ENCODE measurements around the gene RIPPLY2.
"Not testable (repeated sequence)": the region's sequence is repeated elsewhere in the genome, so short reads cannot be mapped to it uniquely, and the experiment has no call there.

Gene RIPPLY2, protein sequence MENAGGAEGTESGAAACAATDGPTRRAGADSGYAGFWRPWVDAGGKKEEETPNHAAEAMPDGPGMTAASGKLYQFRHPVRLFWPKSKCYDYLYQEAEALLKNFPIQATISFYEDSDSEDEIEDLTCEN

DNA sequence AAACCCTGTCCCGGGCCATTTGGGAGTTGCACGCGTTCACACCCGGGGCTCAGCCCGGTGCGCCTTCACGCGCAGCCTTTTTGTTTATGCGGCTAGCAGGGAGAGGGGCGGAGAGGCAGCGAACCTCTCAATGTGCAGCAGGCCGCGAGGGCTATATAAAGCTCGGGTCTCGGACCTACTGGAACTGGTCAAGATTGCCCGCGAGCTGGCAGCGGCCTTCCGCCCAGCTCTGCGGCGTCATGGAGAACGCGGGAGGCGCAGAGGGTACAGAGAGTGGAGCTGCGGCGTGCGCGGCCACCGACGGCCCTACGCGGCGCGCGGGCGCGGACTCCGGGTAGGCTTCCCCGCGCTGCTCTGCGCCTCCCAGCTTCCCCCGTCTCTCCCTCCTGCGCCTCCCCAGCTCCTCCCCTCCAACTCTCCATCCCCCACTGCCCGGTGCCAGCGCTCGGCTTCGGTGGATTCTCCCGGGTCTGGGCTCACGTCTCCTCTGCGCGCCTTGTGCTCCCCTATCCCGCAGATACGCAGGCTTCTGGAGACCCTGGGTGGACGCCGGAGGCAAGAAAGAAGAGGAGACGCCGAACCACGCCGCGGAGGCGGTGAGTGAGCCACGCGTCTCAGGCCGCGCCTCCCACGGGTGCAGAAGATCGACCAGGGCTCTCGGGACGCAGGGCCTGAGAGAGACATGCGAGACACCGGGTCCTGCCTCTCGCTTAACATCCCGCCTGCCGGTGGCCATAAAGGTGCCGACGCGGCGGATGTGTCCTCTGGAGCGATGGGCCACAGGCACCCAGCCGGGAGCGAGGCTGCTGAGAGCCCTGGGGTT lies at the start of gene RIPPLY2:
Gene RIPPLY2, plus strand, starts transcription at position 183 of the 823 bp plus-strand sequence. Its CDS starts 57 bp downstream, at position 240.
- DNase-seq (ENCODE audit: low read depth in 2 of 2) = peak in 1 of 2 donors; percentile 4

DNA sequence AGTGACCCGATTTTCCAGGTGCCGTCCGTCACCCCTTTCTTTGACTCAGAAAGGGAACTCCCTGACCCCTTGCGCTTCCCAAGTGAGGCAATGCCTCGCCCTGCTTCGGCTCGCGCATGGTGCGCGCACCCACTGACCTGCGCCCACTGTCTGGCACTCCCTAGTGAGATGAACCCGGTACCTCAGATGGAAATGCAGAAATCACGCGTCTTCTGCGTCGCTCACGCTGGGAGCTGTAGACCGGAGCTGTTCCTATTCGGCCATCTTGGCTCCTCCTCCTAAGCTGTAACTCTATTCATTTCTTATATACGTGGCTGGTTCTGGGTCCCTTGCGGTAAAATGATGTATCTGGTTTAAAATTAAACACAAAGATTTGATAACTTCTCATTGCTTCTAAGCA lies 49.7 kb upstream of the RIPPLY2 start:
- DNase-seq (ENCODE audit: low read depth in 2 of 2) = not testable (repeated sequence)

DNA sequence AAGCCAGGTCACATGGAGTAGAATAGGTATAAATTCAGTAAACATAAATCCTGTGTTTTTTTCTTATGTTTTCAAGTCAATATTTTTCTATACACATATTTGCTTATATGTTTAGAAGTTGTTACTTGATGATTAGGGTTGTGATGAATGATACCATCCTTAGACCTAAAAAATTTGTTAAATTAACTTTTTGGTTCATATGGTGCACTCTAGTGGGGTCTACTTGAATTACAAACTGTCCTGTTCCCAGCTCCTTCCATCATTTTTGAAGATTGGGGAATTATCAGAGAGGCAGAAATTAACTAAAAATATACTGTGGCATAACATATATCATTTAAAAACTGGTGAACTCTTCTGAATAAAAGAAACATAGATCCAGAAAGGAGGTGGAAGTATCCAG lies 48.3 kb upstream of the RIPPLY2 start:
- no peak for DNase-seq (ENCODE audit: low read depth in 2 of 2)

DNA sequence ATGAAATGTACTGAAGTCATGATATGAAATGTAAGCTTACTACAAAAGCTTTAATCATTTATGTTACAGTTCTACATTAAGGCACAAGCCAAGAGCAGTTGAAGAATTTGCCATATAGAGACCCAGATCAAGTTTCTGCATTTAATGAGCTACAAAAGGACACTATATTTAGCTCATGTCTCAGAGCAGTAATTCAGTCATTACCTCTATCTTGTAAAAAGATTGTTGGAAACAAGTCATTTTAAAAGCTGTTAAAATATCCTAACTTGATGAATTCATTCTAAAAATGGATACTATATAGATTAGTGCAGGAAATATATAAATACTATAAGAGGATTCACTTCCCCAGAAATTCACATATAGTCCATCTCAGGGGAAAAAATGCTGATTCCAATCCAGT lies 45.2 kb upstream of the RIPPLY2 start:
- DNase-seq (ENCODE audit: low read depth in 2 of 2) = no peak

DNA sequence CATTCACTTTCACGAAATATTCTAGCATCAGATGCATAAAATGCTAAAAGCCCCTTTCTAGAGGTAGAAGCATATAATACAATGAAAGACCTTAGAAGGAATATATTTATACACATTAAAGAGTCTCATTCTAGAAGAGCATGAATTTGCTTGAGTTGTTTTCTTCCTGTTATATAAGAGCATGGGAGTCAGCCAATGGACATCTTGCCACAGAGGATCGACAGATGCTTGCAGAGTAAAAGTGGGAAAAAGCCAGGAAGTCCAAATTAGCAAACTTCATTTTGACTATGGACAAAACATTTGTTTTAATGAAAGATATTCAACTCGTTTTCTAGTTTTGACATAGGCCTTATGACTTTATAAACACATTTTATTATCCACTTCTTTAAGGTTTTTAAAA lies 44.2 kb upstream of the RIPPLY2 start:
- DNase-seq (ENCODE audit: low read depth in 2 of 2) = no peak

DNA sequence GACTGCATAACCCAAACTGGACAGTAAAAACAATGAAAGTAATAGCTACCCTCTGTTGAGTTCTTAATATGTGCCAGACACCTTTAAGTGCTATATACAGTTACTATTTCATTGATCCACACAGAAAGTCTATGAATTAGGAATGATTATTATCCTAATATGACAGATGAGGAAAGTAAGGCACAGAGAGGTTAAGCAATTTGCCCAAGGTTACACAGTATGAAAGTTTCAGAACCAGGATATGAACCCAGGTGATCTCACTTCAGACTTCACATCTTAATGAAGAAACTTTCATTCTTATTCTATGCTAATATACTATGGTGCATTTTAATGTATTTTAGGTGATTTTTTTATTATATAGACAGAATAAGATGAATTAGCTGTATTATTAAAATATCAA lies 40.6 kb upstream of the RIPPLY2 start:
- DNase-seq (ENCODE audit: low read depth in 2 of 2) = no peak

DNA sequence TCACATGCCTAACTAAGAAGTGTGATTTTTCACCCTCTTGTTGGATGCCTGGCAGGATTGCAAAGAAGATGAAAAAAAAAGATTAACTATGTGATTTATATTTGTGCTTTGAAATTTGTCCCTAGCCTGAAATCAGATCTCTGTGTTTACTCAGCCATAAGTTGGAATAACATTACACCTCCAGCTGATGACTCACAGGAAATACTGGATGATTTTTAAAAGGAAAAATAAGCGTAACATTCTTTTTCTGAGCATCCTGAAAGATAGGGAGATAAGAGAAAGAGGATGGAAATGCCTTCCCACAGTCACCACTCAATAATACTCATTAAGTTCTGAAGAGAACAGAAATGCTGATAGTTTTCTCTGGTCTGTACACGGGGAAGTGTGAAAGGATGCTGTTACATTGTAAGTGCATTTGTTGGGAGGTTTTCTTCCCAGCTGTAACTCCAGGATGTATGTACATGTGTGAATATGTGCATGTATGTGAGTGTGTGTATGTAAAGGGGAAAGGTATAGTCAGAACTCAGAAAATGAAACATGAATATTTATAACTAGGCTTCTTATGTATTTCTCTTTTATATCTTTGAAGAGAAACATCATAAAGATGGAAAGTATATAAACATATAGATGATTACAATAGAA lies 37.4 kb upstream of the RIPPLY2 start:
- DNase-seq (ENCODE audit: low read depth in 2 of 2) = no peak

DNA sequence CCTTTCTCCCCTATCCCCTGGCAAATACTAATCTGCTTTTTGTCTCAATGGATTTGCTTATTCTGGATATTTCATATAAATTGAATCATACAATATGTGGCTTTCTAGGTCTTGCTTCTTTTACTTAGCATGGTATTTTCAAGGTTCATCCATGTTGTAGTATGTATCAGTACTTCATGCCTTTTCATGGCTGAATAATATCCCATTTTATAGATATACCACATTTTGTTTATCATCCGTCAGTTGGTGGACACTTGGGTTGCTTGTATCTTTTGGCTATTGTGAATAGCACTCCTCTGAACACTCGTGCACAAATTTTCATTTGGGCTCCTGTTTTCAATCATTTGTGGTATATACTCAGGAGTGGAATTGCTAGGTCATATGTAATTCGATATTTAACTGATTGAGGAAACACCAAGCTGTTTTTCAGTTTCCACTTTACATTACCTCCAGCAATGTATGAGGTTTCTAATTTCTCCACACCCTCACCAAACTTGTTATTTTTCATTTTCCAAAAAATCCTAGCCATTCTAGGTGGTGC lies 30.5 kb upstream of the RIPPLY2 start:
- DNase-seq (ENCODE audit: low read depth in 2 of 2) = no peak

GRCh38 chr6:83824388-83824801 lies 28.8 kb upstream of the RIPPLY2 start:
- no peak for DNase-seq (ENCODE audit: low read depth in 2 of 2)

- DNase-seq (ENCODE audit: low read depth in 2 of 2) = no peak
Measured at GRCh38 chr6:83824831-83825230, 28.3 kb upstream of the RIPPLY2 start.

DNA sequence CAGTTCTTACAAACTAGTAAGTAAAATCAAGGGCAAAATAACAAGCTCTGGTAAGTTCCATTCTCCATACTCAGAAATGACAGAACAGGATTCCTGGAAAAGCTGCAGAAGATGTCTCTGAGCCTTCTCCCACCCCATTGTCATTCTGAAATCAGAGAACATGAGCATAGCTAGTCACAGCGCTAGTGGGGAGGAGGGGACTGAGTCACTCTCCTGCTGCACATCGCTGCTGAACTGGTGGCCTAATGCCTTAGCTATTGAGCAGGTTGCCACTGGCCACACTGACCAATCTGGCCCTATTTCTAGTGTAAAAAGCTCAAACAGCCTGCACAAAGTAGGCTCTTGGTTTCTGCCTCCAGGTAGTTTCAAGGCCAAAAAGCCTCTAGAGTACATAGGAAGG lies 26.1 kb upstream of the RIPPLY2 start:
- DNase-seq (ENCODE audit: low read depth in 2 of 2) = no peak

GRCh38 chr6:83838727-83839126 lies 14.4 kb upstream of the RIPPLY2 start:
- no peak for DNase-seq (ENCODE audit: low read depth in 2 of 2)

- DNase-seq (ENCODE audit: low read depth in 2 of 2) = no peak
Measured at GRCh38 chr6:83844170-83844569, 9.0 kb upstream of the RIPPLY2 start.

- no peak for DNase-seq (ENCODE audit: low read depth in 2 of 2)
Measured at GRCh38 chr6:83846291-83846690, 6.9 kb upstream of the RIPPLY2 start.

- no peak for DNase-seq (ENCODE audit: low read depth in 2 of 2)
Measured at GRCh38 chr6:83847179-83847578, 6.0 kb upstream of the RIPPLY2 start.

- no peak for DNase-seq (ENCODE audit: low read depth in 2 of 2)
Measured at GRCh38 chr6:83849127-83849526, 4.0 kb upstream of the RIPPLY2 start.

DNA sequence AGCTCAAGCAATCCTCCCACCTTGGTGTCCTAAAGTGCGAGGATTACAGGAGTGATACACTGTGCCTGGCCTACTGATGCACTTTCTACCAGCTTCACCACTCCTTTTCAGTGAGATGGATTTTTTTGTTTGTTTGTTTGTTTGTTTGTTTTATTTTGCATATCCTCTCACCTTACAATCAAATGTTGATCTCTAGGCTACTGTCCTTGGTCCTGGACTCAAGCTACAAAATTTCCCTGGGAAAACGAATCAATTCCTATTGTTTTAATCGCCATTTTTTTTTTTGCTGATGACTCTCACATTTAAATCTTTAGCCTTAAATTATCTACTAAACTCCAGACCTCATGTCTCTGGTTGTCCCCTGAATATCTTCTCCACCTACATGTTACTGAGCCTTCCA lies 3.5 kb upstream of the RIPPLY2 start:
- DNase-seq (ENCODE audit: low read depth in 2 of 2) = no peak

DNA sequence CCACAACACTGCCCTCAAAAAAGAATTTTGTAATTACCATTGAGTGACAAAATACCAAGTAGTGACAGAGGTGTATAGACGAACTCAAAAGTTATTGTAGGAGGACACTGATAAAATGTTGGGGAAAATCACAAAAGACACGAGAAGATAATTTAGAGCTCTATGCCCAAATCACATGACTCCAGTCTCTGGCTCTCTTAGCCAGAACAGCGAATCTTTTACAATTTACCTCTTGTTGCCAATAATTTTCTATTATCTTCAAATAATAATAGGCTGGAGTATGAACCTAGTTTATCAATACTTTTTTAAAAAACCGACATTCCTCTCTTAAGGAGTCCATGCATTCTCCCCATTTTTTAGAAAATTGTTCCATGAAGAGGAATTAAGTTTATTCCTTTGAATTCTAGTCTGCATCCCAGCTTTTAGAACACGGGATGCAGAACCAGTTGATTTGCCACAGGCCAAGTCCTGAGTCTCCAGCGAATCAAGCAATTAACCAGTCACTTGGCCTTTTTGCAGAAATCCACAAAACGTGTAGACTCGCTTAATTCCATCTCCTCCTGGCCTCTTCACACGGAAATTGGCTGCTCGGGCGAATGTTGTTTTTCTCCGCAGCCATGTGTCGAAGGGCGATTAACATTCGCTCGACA lies 507 bp upstream of the RIPPLY2 start:
- DNase-seq (ENCODE audit: low read depth in 2 of 2) = no peak

DNA sequence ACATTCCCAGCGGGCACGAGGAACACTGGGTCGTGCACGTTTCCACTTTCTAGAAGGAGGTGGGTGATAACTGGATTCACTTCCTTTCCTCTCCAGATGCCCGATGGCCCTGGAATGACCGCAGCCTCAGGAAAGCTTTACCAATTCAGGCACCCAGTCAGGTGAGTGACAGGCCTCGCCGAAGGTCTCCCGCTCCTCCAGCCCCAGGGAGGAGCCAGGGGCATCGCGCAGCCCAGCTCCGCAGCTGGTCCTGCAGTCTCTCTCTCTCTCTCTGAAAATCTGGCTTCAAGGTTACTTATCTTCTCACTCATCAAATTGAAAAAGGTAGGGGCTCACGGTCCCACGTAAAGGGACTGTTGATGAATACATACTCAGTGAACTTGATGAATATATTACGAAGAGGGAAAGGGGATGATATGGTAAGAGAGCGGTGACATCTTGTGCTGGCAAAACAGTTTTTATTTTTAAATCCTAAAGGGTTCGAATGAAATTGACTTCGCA lies 891 bp downstream of the RIPPLY2 start:
- DNase-seq (ENCODE audit: low read depth in 2 of 2) = no peak

GRCh38 chr6:83854766-83855165 lies 1.6 kb downstream of the RIPPLY2 start:
- no peak for DNase-seq (ENCODE audit: low read depth in 2 of 2)

- peak; percentile 86 to 88 for DNase-seq (ENCODE audit: low read depth in 2 of 2)
Measured at GRCh38 chr6:83859410-83860358, 6.5 kb downstream of the RIPPLY2 start, which contains the start of gene CYB5R4. Gene CYB5R4, plus strand, starts transcription at chr6:83859689. Its CDS starts 94 bp downstream, at chr6:83859783.

Data from stimulated activated CD8-positive, alpha-beta memory T cell treated with anti-CD3 and anti-CD28 coated beads, Interleukin-2, amount 100 ng/mL, for 48 hours (primary cell).